ENCODE data around the gene TFRC.
A peak's percentile ranks its signal among the peaks of the same experiment; 100 is the strongest.
"Not testable (repeated sequence)": the region's sequence is repeated elsewhere in the genome, so short reads cannot be mapped to it uniquely, and the experiment has no call there.

Gene TFRC

DNA sequence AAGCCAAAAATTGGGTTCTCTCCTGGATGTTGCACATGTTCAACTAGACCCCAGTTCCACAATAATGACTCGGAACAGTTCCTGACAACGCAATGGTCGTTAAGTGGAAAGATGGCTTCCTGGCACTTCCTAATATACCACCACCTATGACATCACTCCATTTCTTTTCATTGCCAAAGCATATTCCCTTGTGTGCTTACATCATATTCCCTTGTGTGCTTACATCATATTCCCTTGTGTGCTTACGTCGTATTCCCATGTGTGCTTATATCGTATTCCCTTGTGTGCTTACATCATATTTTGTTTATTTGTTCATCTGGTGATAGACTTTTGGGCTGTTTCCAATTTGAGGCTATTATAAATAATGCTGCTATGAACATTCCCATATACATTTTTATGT, 39.2 kb downstream of the TFRC start:
- ATAC-seq (ENCODE audit: low read depth): no peak
- Histone ChIP-seq H3K36me3 (ENCODE audit: low read depth) (no peaks in the 10 kb centered on the region), H3K4me1 (ENCODE audit: insufficient read depth, poor library complexity, severe bottlenecking) (no peaks in the 10 kb centered on the region), H3K27ac (ENCODE audit: poor library complexity, severe bottlenecking) (no peak overlapping the region), H3K4me3 (ENCODE audit: severe bottlenecking) (no peak overlapping the region), H3K27me3 (ENCODE audit: insufficient read depth, poor library complexity, severe bottlenecking) (no peaks in the 10 kb centered on the region), H3K9me3 (ENCODE audit: severe bottlenecking) (peaks cover 2% of the 10 kb centered on the region)
- DNase-seq (ENCODE audit: low spot score): no peak
- TF ChIP-seq, protein P1, sequence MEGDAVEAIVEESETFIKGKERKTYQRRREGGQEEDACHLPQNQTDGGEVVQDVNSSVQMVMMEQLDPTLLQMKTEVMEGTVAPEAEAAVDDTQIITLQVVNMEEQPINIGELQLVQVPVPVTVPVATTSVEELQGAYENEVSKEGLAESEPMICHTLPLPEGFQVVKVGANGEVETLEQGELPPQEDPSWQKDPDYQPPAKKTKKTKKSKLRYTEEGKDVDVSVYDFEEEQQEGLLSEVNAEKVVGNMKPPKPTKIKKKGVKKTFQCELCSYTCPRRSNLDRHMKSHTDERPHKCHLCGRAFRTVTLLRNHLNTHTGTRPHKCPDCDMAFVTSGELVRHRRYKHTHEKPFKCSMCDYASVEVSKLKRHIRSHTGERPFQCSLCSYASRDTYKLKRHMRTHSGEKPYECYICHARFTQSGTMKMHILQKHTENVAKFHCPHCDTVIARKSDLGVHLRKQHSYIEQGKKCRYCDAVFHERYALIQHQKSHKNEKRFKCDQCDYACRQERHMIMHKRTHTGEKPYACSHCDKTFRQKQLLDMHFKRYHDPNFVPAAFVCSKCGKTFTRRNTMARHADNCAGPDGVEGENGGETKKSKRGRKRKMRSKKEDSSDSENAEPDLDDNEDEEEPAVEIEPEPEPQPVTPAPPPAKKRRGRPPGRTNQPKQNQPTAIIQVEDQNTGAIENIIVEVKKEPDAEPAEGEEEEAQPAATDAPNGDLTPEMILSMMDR (IDR thresholded peaks at IDR 0.05; ENCODE audit: poor library complexity, severe bottlenecking): no peak

DNA sequence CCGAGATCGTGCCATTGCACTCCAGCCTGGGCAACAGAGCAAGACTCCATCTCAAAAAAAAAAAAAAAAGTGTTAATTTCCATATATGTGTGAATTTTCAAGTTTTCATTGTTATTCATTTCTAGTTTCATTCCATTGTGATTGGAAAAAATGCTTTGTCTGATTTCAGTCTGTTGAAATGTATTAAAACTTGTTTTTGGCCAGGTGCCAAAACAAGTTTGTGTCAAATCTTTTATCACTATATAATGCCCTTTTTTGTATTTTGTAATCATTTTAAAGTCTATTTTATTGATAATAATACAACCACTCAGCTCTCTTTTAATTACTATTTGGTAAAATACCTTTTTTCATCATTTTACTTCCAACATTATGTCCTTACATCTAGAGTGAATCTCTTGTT, 42.5 kb downstream of the TFRC start:
- H3K4me3 ChIP-seq (ENCODE audit: severe bottlenecking): no peak overlapping the region
- TF ChIP-seq, protein P1 (IDR thresholded peaks at IDR 0.05; ENCODE audit: poor library complexity, severe bottlenecking): no peak
- no peak for DNase-seq (ENCODE audit: low spot score)
- H3K4me1 ChIP-seq (ENCODE audit: insufficient read depth, poor library complexity, severe bottlenecking): no peaks in the 10 kb centered on the region
- no peak overlapping the region for H3K27ac ChIP-seq (ENCODE audit: poor library complexity, severe bottlenecking)
- H3K36me3 ChIP-seq (ENCODE audit: low read depth): no peaks in the 10 kb centered on the region
- H3K9me3 ChIP-seq (ENCODE audit: severe bottlenecking): peaks cover 2% of the 10 kb centered on the region
- H3K27me3 ChIP-seq (ENCODE audit: insufficient read depth, poor library complexity, severe bottlenecking): no peaks in the 10 kb centered on the region
- no peak for ATAC-seq (ENCODE audit: low read depth)

DNA sequence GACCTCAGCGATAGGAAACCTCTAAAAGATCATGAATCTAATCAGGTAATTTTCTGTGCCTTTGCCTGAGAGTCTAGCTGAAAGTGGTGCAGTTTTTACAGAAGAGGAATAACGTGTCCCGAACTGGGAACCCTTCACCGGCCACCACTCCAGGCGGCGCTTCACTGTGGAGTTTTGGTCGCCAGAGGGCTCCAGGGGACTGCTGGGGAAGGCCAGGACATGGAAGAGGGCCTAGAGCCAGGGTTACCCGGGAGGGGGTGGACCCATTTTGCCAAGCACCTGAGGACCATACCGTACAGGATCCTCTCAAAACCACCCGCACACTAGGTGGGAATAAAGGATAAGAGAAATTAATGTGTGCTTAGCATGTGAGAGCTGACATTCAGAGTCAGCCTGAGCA, 55.8 kb downstream of the TFRC start:
- DNase-seq (ENCODE audit: low spot score); H3K27me3 ChIP-seq (ENCODE audit: insufficient read depth, poor library complexity, severe bottlenecking); H3K27ac ChIP-seq (ENCODE audit: poor library complexity, severe bottlenecking); H3K4me3 ChIP-seq (ENCODE audit: severe bottlenecking); H3K4me1 ChIP-seq (ENCODE audit: insufficient read depth, poor library complexity, severe bottlenecking); H3K9me3 ChIP-seq (ENCODE audit: severe bottlenecking); H3K36me3 ChIP-seq (ENCODE audit: low read depth): not testable (repeated sequence)
- peak; percentile 58; the same call in 2 of the 3 replicates for ATAC-seq (ENCODE audit: low read depth)
- TF ChIP-seq, protein P1 (IDR thresholded peaks at IDR 0.05; ENCODE audit: poor library complexity, severe bottlenecking): peak; percentile 39

DNA sequence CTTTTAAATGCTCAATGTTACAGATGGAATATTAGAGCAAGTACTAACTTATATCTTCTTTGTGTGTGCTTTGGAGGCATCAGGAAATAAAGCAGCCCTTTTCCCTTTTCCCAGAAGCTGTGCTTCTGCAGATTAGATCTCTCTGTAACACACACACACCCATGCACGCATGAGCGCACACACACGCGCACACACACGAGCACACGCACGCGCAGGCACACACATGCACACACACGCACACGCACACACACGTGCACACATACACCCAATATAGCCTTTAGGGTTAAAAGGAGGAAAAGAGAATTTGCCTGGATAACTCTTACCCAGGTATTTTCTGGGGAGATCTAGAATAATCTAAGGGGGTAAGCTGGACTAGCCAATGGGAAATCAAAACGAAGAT, 56.9 kb downstream of the TFRC start:
- H3K9me3 ChIP-seq (ENCODE audit: severe bottlenecking): no peaks in the 10 kb centered on the region
- H3K36me3 ChIP-seq (ENCODE audit: low read depth): no peaks in the 10 kb centered on the region
- DNase-seq (ENCODE audit: low spot score) (no peak), ATAC-seq (ENCODE audit: low read depth) (no peak)
- TF ChIP-seq, protein P1 (IDR thresholded peaks at IDR 0.05; ENCODE audit: poor library complexity, severe bottlenecking): no peak
- no peaks in the 10 kb centered on the region for H3K27me3 ChIP-seq (ENCODE audit: insufficient read depth, poor library complexity, severe bottlenecking)
- H3K27ac ChIP-seq (ENCODE audit: poor library complexity, severe bottlenecking): no peak overlapping the region
- no peaks in the 10 kb centered on the region for H3K4me1 ChIP-seq (ENCODE audit: insufficient read depth, poor library complexity, severe bottlenecking)
- H3K4me3 ChIP-seq (ENCODE audit: severe bottlenecking): no peak overlapping the region

DNA sequence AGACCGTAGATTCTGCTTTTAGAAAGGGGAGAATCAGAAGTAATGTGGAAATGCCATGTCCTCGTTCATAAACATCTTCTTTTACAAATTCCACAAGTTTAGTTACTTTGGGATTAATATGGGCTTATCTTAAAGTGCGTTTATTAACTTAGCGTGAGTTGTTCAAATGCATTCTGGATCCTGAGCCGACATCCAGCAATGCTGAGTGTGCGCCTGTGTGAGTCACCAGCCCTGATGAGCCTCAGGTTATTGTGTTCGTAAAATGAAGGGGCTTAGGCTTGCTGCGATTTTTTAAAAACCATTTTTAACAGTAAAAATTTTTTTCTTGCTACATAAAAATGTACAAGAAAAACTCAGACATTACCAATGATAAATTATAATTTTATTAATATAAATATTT, 57.9 kb downstream of the TFRC start:
- no peaks in the 10 kb centered on the region for H3K36me3 ChIP-seq (ENCODE audit: low read depth)
- DNase-seq (ENCODE audit: low spot score) (no peak), ATAC-seq (ENCODE audit: low read depth) (peak; percentile 49; the same call in 1 of the 3 replicates)
- H3K27ac ChIP-seq (ENCODE audit: poor library complexity, severe bottlenecking): no peak overlapping the region
- H3K4me1 ChIP-seq (ENCODE audit: insufficient read depth, poor library complexity, severe bottlenecking): no peaks in the 10 kb centered on the region
- TF ChIP-seq, protein P1 (IDR thresholded peaks at IDR 0.05; ENCODE audit: poor library complexity, severe bottlenecking): no peak
- no peaks in the 10 kb centered on the region for H3K9me3 ChIP-seq (ENCODE audit: severe bottlenecking)
- H3K4me3 ChIP-seq (ENCODE audit: severe bottlenecking): no peak overlapping the region
- no peaks in the 10 kb centered on the region for H3K27me3 ChIP-seq (ENCODE audit: insufficient read depth, poor library complexity, severe bottlenecking)

DNA sequence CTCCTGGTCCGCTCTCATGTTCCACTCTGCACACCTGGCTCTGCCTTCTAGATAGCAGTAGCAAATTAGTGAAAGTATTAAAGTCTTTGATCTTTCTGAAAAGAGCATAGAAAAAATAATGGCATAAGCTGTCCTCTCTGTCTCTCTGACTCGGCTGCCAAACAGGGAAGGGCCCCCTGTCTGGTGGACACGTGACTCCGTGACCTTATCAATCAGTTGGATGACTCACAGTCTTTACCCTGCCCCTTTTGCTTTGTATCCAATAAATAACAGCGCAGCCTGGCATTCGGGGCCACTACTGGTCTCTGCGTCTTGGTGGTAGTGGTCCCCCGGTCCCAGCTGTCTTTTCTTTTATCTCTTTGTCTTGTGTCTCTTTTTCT, 59.4 kb downstream of the TFRC start:
- not testable (repeated sequence) for H3K36me3 ChIP-seq (ENCODE audit: low read depth); H3K27ac ChIP-seq (ENCODE audit: poor library complexity, severe bottlenecking); H3K27me3 ChIP-seq (ENCODE audit: insufficient read depth, poor library complexity, severe bottlenecking)

More for the DNA sequence above, 59.4 kb downstream of the TFRC start:
- H3K4me3 ChIP-seq (ENCODE audit: severe bottlenecking); DNase-seq (ENCODE audit: low spot score); H3K9me3 ChIP-seq (ENCODE audit: severe bottlenecking); ATAC-seq (ENCODE audit: low read depth); H3K4me1 ChIP-seq (ENCODE audit: insufficient read depth, poor library complexity, severe bottlenecking): not testable (repeated sequence)
